H1 (cell line): ENCODE data around the gene ERMARD. TPM values are rescaled to one million over a fixed set of nuclear protein-coding genes. Genes with fewer than 3 reads are reported as not detected.

Experiments used
- CTCF ChIA-PET: fragments of 300-600 bp; sonication (Branson Sonifier 250); formaldehyde crosslinking; loops from one replicate; lab custom pipeline; 2021; ENCODE audit not compliant: partially characterized antibody; lab: Charles Lee
- POLR2A ChIA-PET: fragments of 300-600 bp; sonication (Branson Sonifier 250); formaldehyde crosslinking; loops from one replicate; lab custom pipeline; 2021; ENCODE audit warnings: inconsistent platforms; ENCODE audit not compliant: partially characterized antibody; lab: Charles Lee
- DNase-seq, 2 experiments: peaks; one replicate each; pipeline versions ENCODE4 v3.0.0 to v3.0.0-alpha.2; 2010 to 2022; ENCODE audit warnings: low spot score in 2 of 2, low read depth in 1 of 2, mixed read lengths in 1 of 2
- FAIRE-seq: peaks from 2 replicates; lab custom pipeline; 2011; peaks lifted over from hg19 to GRCh38; lab: Jason Lieb, UNC
- H2AFZ ChIP-seq: 2 replicates; pipeline ENCODE4 v1.8.1; 2012; ENCODE audit warnings: low read length, inconsistent platforms
- H2AK5ac ChIP-seq: 2 replicates; pipeline ENCODE4 v1.6.1; 2013; ENCODE audit warnings: low read depth, low read length
- H2BK120ac ChIP-seq: replicated peaks from 2 replicates; pipeline ENCODE3; 2013; ENCODE audit warnings: low read depth, low read length, inconsistent platforms
- H2BK12ac ChIP-seq: 2 replicates; pipeline ENCODE4 v1.6.1; 2013; ENCODE audit warnings: low read depth, low read length
- H2BK15ac ChIP-seq: 2 replicates; pipeline ENCODE4 v1.6.1; 2013; ENCODE audit warnings: low read length
- H2BK20ac ChIP-seq: 2 replicates; pipeline ENCODE4 v1.6.1; 2013; ENCODE audit warnings: low read length
- H2BK5ac ChIP-seq: 2 replicates; pipeline ENCODE4 v1.6.1; 2013; ENCODE audit warnings: low read depth, low read length
- H3K14ac ChIP-seq: 2 replicates; pipeline ENCODE4 v1.6.1; 2013; ENCODE audit warnings: inconsistent platforms; ENCODE audit not compliant: insufficient read length
- H3K18ac ChIP-seq: 2 replicates; pipeline ENCODE4 v1.6.1; 2013; ENCODE audit warnings: low read length; ENCODE audit errors: extremely low read depth
- H3K23ac ChIP-seq: 2 replicates; pipeline ENCODE4 v1.6.1; 2013; ENCODE audit warnings: inconsistent platforms; ENCODE audit not compliant: insufficient read length
- H3K23me2 ChIP-seq: 2 replicates; pipeline ENCODE4 v1.6.1; 2013; ENCODE audit warnings: low read depth, low read length
- H3K27ac ChIP-seq: 2 replicates; pipeline ENCODE4 v1.6.1; 2011; ENCODE audit warnings: low read depth, low read length, inconsistent platforms
- H3K27me3 ChIP-seq, 4 experiments: replicated peaks in 1 of 4; 1 replicate in 1 of 4; 2 replicates in 3 of 4; pipeline versions ENCODE4 v1.6.1 to v1.8.1; 2011 to 2013; ENCODE audit warnings: low read length in 3 of 4, mild to moderate bottlenecking in 3 of 4, inconsistent platforms in 2 of 4, mixed read lengths in 2 of 4, moderate library complexity in 1 of 4; ENCODE audit not compliant: control insufficient read depth in 3 of 4, insufficient read depth in 3 of 4; ENCODE audit errors: extremely low read depth in 1 of 4
- H3K36me3 ChIP-seq, 4 experiments: 2 replicates each; pipeline versions ENCODE4 v1.6.1 to v1.8.1; 2011 to 2013; ENCODE audit warnings: mild to moderate bottlenecking in 4 of 4, low read length in 3 of 4, moderate library complexity in 2 of 4, control low read depth in 1 of 4, inconsistent platforms in 1 of 4; ENCODE audit not compliant: insufficient read depth in 4 of 4, control insufficient read depth in 2 of 4
- H3K4ac ChIP-seq: replicated peaks from 2 replicates; pipeline ENCODE3; 2013; ENCODE audit warnings: low read length, low read depth, mixed read lengths, inconsistent platforms; ENCODE audit not compliant: insufficient read length
- H3K4me1 ChIP-seq, 4 experiments: replicated peaks in 1 of 4; 1 replicate in 1 of 4; 2 replicates in 3 of 4; pipeline versions ENCODE4 v1.6.1 to v1.8.1; 2011 to 2013; ENCODE audit warnings: low read length in 3 of 4, inconsistent platforms in 2 of 4, mixed read lengths in 1 of 4; ENCODE audit not compliant: insufficient read depth in 4 of 4, control insufficient read depth in 3 of 4
- H3K4me2 ChIP-seq, 2 experiments: 2 replicates each; pipeline versions ENCODE4 v1.6.1 to v1.8.1; 2011 to 2013; ENCODE audit warnings: low read depth in 2 of 2, low read length in 2 of 2, control low read depth in 1 of 2, inconsistent platforms in 1 of 2, mild to moderate bottlenecking in 1 of 2; ENCODE audit not compliant: insufficient read depth in 1 of 2
- H3K4me3 ChIP-seq, 4 experiments: fragments of 200-600, 300-600 bp in 1 of 4; sonication (generic), shearing (Covaris generic), sonication (Bioruptor Twin) in 1 of 4; 2 replicates each; pipeline versions ENCODE4 v1.5.1 to v1.8.1; 2011 to 2016; ENCODE audit warnings: low read length in 4 of 4, low read depth in 3 of 4, control low read depth in 2 of 4, inconsistent platforms in 2 of 4, mild to moderate bottlenecking in 2 of 4, mixed read lengths in 1 of 4, moderate library complexity in 1 of 4; ENCODE audit not compliant: insufficient read depth in 2 of 4; ENCODE audit errors: extremely low read depth in 1 of 4
- H3K56ac ChIP-seq: replicated peaks from 2 replicates; pipeline ENCODE3; 2013; ENCODE audit warnings: low read depth, mild to moderate bottlenecking, mixed read lengths, low read length, inconsistent platforms; ENCODE audit not compliant: insufficient read length
- H3K79me1 ChIP-seq: 2 replicates; pipeline ENCODE4 v1.6.1; 2013; ENCODE audit warnings: low read depth, low read length, control low read depth
- H3K79me2 ChIP-seq, 2 experiments: 2 replicates each; pipeline versions ENCODE4 v1.6.1 to v1.8.1; 2012 to 2013; ENCODE audit warnings: low read length in 2 of 2, mild to moderate bottlenecking in 2 of 2, inconsistent platforms in 1 of 2; ENCODE audit not compliant: insufficient read depth in 2 of 2, control insufficient read depth in 1 of 2
- H3K9ac ChIP-seq, 4 experiments: replicated peaks in 1 of 4; 1 replicate in 1 of 4; 2 replicates in 3 of 4; pipeline versions ENCODE4 v1.6.1 to v1.8.1; 2011 to 2013; ENCODE audit warnings: low read depth in 3 of 4, low read length in 3 of 4, control low read depth in 2 of 4, mild to moderate bottlenecking in 2 of 4, moderate library complexity in 2 of 4, inconsistent platforms in 1 of 4; ENCODE audit errors: extremely low read depth in 1 of 4
- H3K9me3 ChIP-seq, 2 experiments: 2 replicates each; pipeline versions ENCODE4 v1.6.1 to v1.8.1; 2012 to 2013; ENCODE audit warnings: mild to moderate bottlenecking in 2 of 2, moderate library complexity in 2 of 2, control low read depth in 1 of 2, inconsistent platforms in 1 of 2, low read depth in 1 of 2, low read length in 1 of 2, mixed read lengths in 1 of 2; ENCODE audit not compliant: insufficient read depth in 2 of 2
- H4K20me1 ChIP-seq, 2 experiments: replicated peaks in 1 of 2; 2 replicates each; pipeline versions ENCODE3 to v1.8.1; 2011 to 2013; ENCODE audit warnings: inconsistent platforms in 2 of 2, low read length in 2 of 2, mild to moderate bottlenecking in 1 of 2; ENCODE audit not compliant: insufficient read depth in 2 of 2, control insufficient read depth in 1 of 2
- H4K5ac ChIP-seq: 2 replicates; pipeline ENCODE4 v1.6.1; 2013; ENCODE audit warnings: low read length, low read depth, mixed read lengths, inconsistent platforms; ENCODE audit not compliant: insufficient read length
- H4K8ac ChIP-seq: 2 replicates; pipeline ENCODE4 v1.8.0; 2013; ENCODE audit warnings: mild to moderate bottlenecking, moderate library complexity, low read length, inconsistent platforms; ENCODE audit not compliant: insufficient read depth; ENCODE audit errors: extremely low read depth
- H4K91ac ChIP-seq: replicated peaks from 2 replicates; pipeline ENCODE3; 2013; ENCODE audit warnings: low read length, mixed read lengths, inconsistent platforms; ENCODE audit not compliant: insufficient read length
- CBX5 ChIP-seq: fragments of 300-800, 300-1000 bp; sonication (generic); IDR thresholded peaks from 2 replicates; pipeline ENCODE4 v1.7.1; 2016; ENCODE audit warnings: antibody characterized with exemption, low read length, low read depth
- CEBPB ChIP-seq: IDR thresholded peaks from 2 replicates; pipeline ENCODE4 v1.6.1; 2012; ENCODE audit warnings: low read depth, low read length
- CHD1 ChIP-seq: IDR thresholded peaks from 2 replicates; pipeline ENCODE4 v1.6.1; 2012; ENCODE audit warnings: low read depth, low read length, improper control_type of control experiment
- GABPA ChIP-seq: IDR thresholded peaks from 2 replicates; pipeline ENCODE4 v1.6.1; 2011; ENCODE audit warnings: mild to moderate bottlenecking, low read length, moderate library complexity, borderline replicate concordance; ENCODE audit not compliant: insufficient read depth
- GTF2F1 ChIP-seq: IDR thresholded peaks from 2 replicates; pipeline ENCODE4 v1.6.1; 2012; ENCODE audit warnings: low read depth, low read length, improper control_type of control experiment, borderline replicate concordance
- JUN ChIP-seq: IDR thresholded peaks from 2 replicates; pipeline ENCODE4 v1.6.1; 2011; ENCODE audit warnings: low read depth, mild to moderate bottlenecking, improper control_type of control experiment, low read length
- NANOG ChIP-seq: IDR thresholded peaks from 2 replicates; pipeline ENCODE4 v1.6.1; 2011; ENCODE audit warnings: low read length, low read depth, mild to moderate bottlenecking, inconsistent platforms; ENCODE audit not compliant: insufficient read depth, poor library complexity, severe bottlenecking
- NRF1 ChIP-seq: IDR thresholded peaks from 2 replicates; pipeline ENCODE4 v1.6.1; 2011; ENCODE audit warnings: mild to moderate bottlenecking, low read depth, low read length, improper control_type of control experiment
- POU5F1 ChIP-seq: IDR thresholded peaks from 2 replicates; pipeline ENCODE4 v1.6.1; 2011; ENCODE audit warnings: low read depth, mild to moderate bottlenecking, low read length, moderate library complexity
- TCF12 ChIP-seq: IDR thresholded peaks from 2 replicates; pipeline ENCODE4 v1.6.1; 2011; ENCODE audit warnings: low read depth, mild to moderate bottlenecking, low read length
- YY1 ChIP-seq: IDR thresholded peaks from 2 replicates; pipeline ENCODE4 v1.6.1; 2011; ENCODE audit warnings: low read depth, mild to moderate bottlenecking, low read length
- polyA plus RNA-seq, 7 experiments: library from polyadenylated mRNA; depleted of rRNA in 3 of 7; stranded (reverse) in 5 of 7; unstranded in 2 of 7; fragments of >200 nt in 5 of 7; fragments of 200-250 nt in 2 of 7; gene quantifications; 1 replicate in 5 of 7; 2 replicates in 1 of 7; 4 replicates in 1 of 7; pipeline versions ENCODE4 v1.2.1 to v1.2.3, GENCODE V29; 2011 to 2013; ENCODE audit warnings: missing spikeins in 2 of 7, mixed read lengths in 2 of 7
- total RNA-seq: library from RNA; stranded (reverse); fragmentation: NEBNext Ultra II Directional; extraction: Animal tissue kit (Norgen Biotek cat#: 25700); gene quantifications from 2 replicates; pipeline ENCODE4 v1.2.1, GENCODE V29; 2021

Gene ERMARD
- total and polyA plus RNA-seq, 2 of the 8 experiments (the other 6 are each of a cell fraction or from before 2014, with no cell fraction given) = 12.2 to 25.6 TPM

DNA sequence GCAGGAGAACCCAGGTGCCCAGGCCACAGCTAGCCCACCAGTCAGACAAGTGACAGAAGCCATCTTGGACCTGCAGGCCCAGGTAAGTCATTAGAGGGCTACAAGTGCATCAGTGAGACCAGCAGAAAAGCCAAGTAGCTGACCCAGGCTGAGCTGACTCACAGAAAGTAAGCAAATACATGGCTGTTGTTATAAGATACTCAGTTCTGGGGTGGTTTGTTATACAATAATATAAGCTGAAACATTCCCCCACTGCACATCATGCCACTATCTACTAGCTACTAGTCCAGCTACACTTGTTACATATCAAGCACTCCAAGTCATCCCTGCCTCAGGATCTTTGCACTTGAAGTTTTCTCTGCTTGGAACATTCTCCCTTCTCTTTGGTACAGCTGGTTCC, 10.1 kb upstream of the ERMARD start:
- no peaks in the 10 kb centered on the region; the same call in 1 of the 2 replicates for H3K79me1 ChIP-seq
- H3K27me3 ChIP-seq = no peaks in the 10 kb centered on the region
- no peak overlapping the region for H2BK5ac ChIP-seq
- H2AK5ac ChIP-seq = no peak overlapping the region
- H2BK12ac ChIP-seq = no peak overlapping the region
- DNase-seq = no peak
- H4K91ac ChIP-seq = no peak overlapping the region
- H3K9ac ChIP-seq = no peak overlapping the region
- no peak overlapping the region for H2BK15ac ChIP-seq
- H3K79me2 ChIP-seq = no peaks in the 10 kb centered on the region
- H2AFZ ChIP-seq = no peak overlapping the region
- no peak overlapping the region for H3K4ac ChIP-seq
- H2BK20ac ChIP-seq = no peak overlapping the region
- no peak overlapping the region for H2BK120ac ChIP-seq
- no peaks in the 10 kb centered on the region for H3K23me2 ChIP-seq
- peaks cover 0 to 4% (median 2%) of the 10 kb centered on the region in 4 experiments; a peak in 3 of 7 replicates for H3K4me1 ChIP-seq
- ChIA-PET POLR2A (interaction anchor here (0.7 to 2.8 kb wide), 4 partner anchors 10 to 716 kb away, joined by 3 to 15 read pairs (median 4); partner anchors contain the start of genes DYNLT2 and ERMARD), CTCF (interaction anchor here (0.8 to 2.1 kb wide), 4 partner anchors 9 to 90 kb away, joined by 3 to 14 read pairs (median 4); partner anchors contain the start of genes DYNLT2 and ERMARD)
- no peak overlapping the region for H3K27ac ChIP-seq
- no peaks in the 10 kb centered on the region for H3K9me3 ChIP-seq
- H3K4me2 ChIP-seq = no peak overlapping the region
- no peaks in the 10 kb centered on the region for H4K20me1 ChIP-seq
- no peaks in the 10 kb centered on the region for H3K36me3 ChIP-seq
- H3K4me3 ChIP-seq = no peak overlapping the region
- H4K8ac ChIP-seq = no peak overlapping the region
- TF ChIP-seq TCF12 (no peak), NANOG (no peak), NRF1 (no peak), JUN (no peak), POU5F1 (no peak), CEBPB (no peak), GABPA (no peak), CHD1 (no peak), YY1 (no peak), GTF2F1 (no peak), CBX5 (no peak)
- H3K23ac ChIP-seq = no peak overlapping the region
- H3K18ac ChIP-seq = no peak overlapping the region
- FAIRE-seq = no peak
- no peak overlapping the region for H3K56ac ChIP-seq
- H4K5ac ChIP-seq = no peak overlapping the region
- H3K14ac ChIP-seq = no peak overlapping the region
